ENCODE measurements around the gene LRFN2.

LRFN2 gene

GRCh38 chr6:40472353-40472752 lies 114.8 kb downstream of the LRFN2 start:
- DNase-seq, result no peak

- DNase-seq, result no peak
These were observed 115.9 kb downstream of the LRFN2 start for GRCh38 chr6:40471243-40471642.

GRCh38 chr6:40469323-40469722 lies 117.8 kb downstream of the LRFN2 start:
- no peak for DNase-seq

- no peak for DNase-seq
These were observed 120.1 kb downstream of the LRFN2 start for GRCh38 chr6:40466986-40467539.

GRCh38 chr6:40461643-40462042 lies 125.5 kb downstream of the LRFN2 start:
- DNase-seq, result no peak

- no peak for DNase-seq
These were observed 126.8 kb downstream of the LRFN2 start for GRCh38 chr6:40460380-40460779.

- no peak for DNase-seq
These were observed 129.9 kb downstream of the LRFN2 start for GRCh38 chr6:40457261-40457660.

GRCh38 chr6:40456390-40457013 lies 130.7 kb downstream of the LRFN2 start:
- DNase-seq, result no peak

GRCh38 chr6:40455686-40456389 lies 131.3 kb downstream of the LRFN2 start:
- no peak for DNase-seq

- no peak for DNase-seq
These were observed 136.7 kb downstream of the LRFN2 start for GRCh38 chr6:40450483-40450882.

GRCh38 chr6:40444811-40445210 lies 142.4 kb downstream of the LRFN2 start:
- no peak for DNase-seq

GRCh38 chr6:40444312-40444711 lies 142.9 kb downstream of the LRFN2 start:
- no peak for DNase-seq

GRCh38 chr6:40443842-40444241 lies 143.3 kb downstream of the LRFN2 start:
- no peak for DNase-seq

GRCh38 chr6:40442591-40442990 lies 144.6 kb downstream of the LRFN2 start:
- no peak for DNase-seq

GRCh38 chr6:40441150-40441549 lies 146.0 kb downstream of the LRFN2 start:
- DNase-seq, result no peak

GRCh38 chr6:40440053-40440452 lies 147.1 kb downstream of the LRFN2 start:
- DNase-seq, result no peak

- DNase-seq, result no peak
These were observed 148.0 kb downstream of the LRFN2 start for GRCh38 chr6:40439026-40439800.

- DNase-seq, result no peak
These were observed 148.8 kb downstream of the LRFN2 start for GRCh38 chr6:40438246-40438887.

GRCh38 chr6:40437631-40438030 lies 149.5 kb downstream of the LRFN2 start:
- DNase-seq, result no peak

GRCh38 chr6:40436685-40437604 lies 150.2 kb downstream of the LRFN2 start:
- no peak for DNase-seq

- DNase-seq, result no peak
These were observed 154.2 kb downstream of the LRFN2 start for GRCh38 chr6:40432982-40433381.

- no peak for DNase-seq
These were observed 155.5 kb downstream of the LRFN2 start for GRCh38 chr6:40431706-40432105.

All from activated CD8-positive, alpha-beta memory T cell treated with anti-CD3 and anti-CD28 coated beads, Interleukin-2, amount 50 U/mL, for 4 hours (primary cell).